OCI-LY1 (cell line): ENCODE results near the gene DUSP7.

Source experiments
- H2AFZ ChIP-seq: fragments of 200-600 bp; sonication (generic), shearing (Covaris generic); 2 replicates; pipeline ENCODE4 v1.6.0; 2014; ENCODE audit warnings: antibody characterized with exemption, mild to moderate bottlenecking, low read length
- H3F3A ChIP-seq: fragments of 200-600 bp; sonication (generic), shearing (Covaris generic); 2 replicates; pipeline ENCODE4 v1.6.0; 2014; ENCODE audit warnings: mild to moderate bottlenecking, antibody characterized with exemption, low read length, moderate library complexity; ENCODE audit not compliant: insufficient read depth
- H3K27ac ChIP-seq: fragments of 200-600 bp; sonication (generic); 2 replicates; pipeline ENCODE4 v1.5.1; 2014; ENCODE audit warnings: low read length, mixed run types, mild to moderate bottlenecking, low read depth; ENCODE audit not compliant: poor library complexity, severe bottlenecking
- H3K27me3 ChIP-seq: fragments of 200-600 bp; sonication (generic); 2 replicates; pipeline ENCODE4 v1.6.0; 2014; ENCODE audit warnings: antibody characterized with exemption, mild to moderate bottlenecking, low read length, moderate library complexity; ENCODE audit not compliant: insufficient read depth
- H3K36me3 ChIP-seq: fragments of 200-600 bp; sonication (generic); 2 replicates; pipeline ENCODE4 v1.6.1; 2014; ENCODE audit warnings: mild to moderate bottlenecking, antibody characterized with exemption, low read length, moderate library complexity, mixed read lengths; ENCODE audit not compliant: insufficient read depth
- H3K4me1 ChIP-seq: fragments of 200-600 bp; sonication (generic); 2 replicates; pipeline ENCODE4 v1.5.1; 2014; ENCODE audit warnings: mild to moderate bottlenecking, low read length, moderate library complexity; ENCODE audit not compliant: insufficient read depth, severe bottlenecking
- H3K4me2 ChIP-seq: fragments of 200-600 bp; sonication (generic), shearing (Covaris generic); 2 replicates; pipeline ENCODE4 v1.6.1; 2014; ENCODE audit warnings: low read length
- H3K4me3 ChIP-seq: fragments of 200-600 bp; sonication (generic); 2 replicates; pipeline ENCODE4 v1.5.1; 2014; ENCODE audit warnings: low read length, low read depth, mild to moderate bottlenecking, mixed read lengths; ENCODE audit not compliant: poor library complexity, severe bottlenecking
- H3K79me2 ChIP-seq: fragments of 200-600 bp; shearing (Covaris generic); 2 replicates; pipeline ENCODE4 v1.6.1; 2016; ENCODE audit warnings: mixed run types, low read length, mixed read lengths; ENCODE audit not compliant: insufficient read depth
- H3K9ac ChIP-seq: fragments of 200-600 bp; sonication (generic), shearing (Covaris generic); 2 replicates; pipeline ENCODE4 v1.6.1; 2014; ENCODE audit warnings: mild to moderate bottlenecking, low read length, mixed read lengths
- H3K9me2 ChIP-seq: fragments of 200-600 bp; sonication (generic), shearing (Covaris generic); 2 replicates; pipeline ENCODE4 v1.6.1; 2014; ENCODE audit warnings: low read depth, mild to moderate bottlenecking, low read length, mixed read lengths
- H3K9me3 ChIP-seq: fragments of 200-600 bp; shearing (Covaris generic); 2 replicates; pipeline ENCODE4 v1.6.1; 2014; ENCODE audit warnings: low read length, mixed read lengths
- H4K20me1 ChIP-seq: fragments of 200-600 bp; sonication (generic), shearing (Covaris generic); 2 replicates; pipeline ENCODE4 v1.6.0; 2016; ENCODE audit warnings: mild to moderate bottlenecking, low read length; ENCODE audit not compliant: insufficient read depth
- EZH2 ChIP-seq: fragments of 200-600 bp; sonication (generic), shearing (Covaris generic); IDR thresholded peaks from 2 replicates; pipeline ENCODE4 v1.8.0; 2017; ENCODE audit warnings: borderline replicate concordance, mixed run types, mild to moderate bottlenecking, antibody characterized with exemption, low read length, moderate library complexity, mixed read lengths
- TF ChIP-seq, protein P1 (sequence below): fragments of 200-600 bp; sonication (generic), shearing (Covaris generic); IDR thresholded peaks from 2 replicates; pipeline ENCODE4 v1.5.1; 2017; ENCODE audit warnings: mild to moderate bottlenecking, antibody characterized with exemption, low read length, moderate library complexity, mixed read lengths

DUSP7 gene

DNA sequence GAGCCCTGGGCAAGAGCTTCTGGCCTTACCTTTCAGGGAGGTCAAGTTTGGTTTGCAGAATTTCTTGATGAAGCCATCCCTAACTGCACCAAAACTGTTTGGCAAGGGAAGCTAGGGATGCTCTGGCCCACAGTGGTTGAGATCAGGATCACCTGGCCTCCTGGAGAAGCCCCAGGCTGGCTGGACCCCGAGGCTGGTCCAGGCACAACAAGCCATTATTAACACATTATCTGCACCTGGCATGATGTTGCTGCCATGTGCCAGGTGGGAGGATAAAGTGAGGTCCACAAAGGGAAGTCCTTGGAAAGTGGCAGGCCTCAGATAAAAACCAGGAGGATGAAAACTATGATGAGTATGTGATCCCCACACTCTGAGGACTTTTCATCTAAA lies 35.9 kb upstream of the DUSP7 start:
- Histone ChIP-seq H3K27ac (no peak overlapping the region), H3K9me3 (no peaks in the 10 kb centered on the region), H3K4me3 (no peak overlapping the region), H3K9ac (no peak overlapping the region), H3K9me2 (no peaks in the 10 kb centered on the region), H2AFZ (no peak overlapping the region), H3F3A (no peaks in the 10 kb centered on the region), H3K36me3 (peaks cover 7% of the 10 kb centered on the region; the same call in 1 of the 2 replicates), H3K27me3 (no peaks in the 10 kb centered on the region), H4K20me1 (no peaks in the 10 kb centered on the region), H3K79me2 (no peaks in the 10 kb centered on the region), H3K4me1 (no peaks in the 10 kb centered on the region), H3K4me2 (no peak overlapping the region)
- TF ChIP-seq, protein P1, sequence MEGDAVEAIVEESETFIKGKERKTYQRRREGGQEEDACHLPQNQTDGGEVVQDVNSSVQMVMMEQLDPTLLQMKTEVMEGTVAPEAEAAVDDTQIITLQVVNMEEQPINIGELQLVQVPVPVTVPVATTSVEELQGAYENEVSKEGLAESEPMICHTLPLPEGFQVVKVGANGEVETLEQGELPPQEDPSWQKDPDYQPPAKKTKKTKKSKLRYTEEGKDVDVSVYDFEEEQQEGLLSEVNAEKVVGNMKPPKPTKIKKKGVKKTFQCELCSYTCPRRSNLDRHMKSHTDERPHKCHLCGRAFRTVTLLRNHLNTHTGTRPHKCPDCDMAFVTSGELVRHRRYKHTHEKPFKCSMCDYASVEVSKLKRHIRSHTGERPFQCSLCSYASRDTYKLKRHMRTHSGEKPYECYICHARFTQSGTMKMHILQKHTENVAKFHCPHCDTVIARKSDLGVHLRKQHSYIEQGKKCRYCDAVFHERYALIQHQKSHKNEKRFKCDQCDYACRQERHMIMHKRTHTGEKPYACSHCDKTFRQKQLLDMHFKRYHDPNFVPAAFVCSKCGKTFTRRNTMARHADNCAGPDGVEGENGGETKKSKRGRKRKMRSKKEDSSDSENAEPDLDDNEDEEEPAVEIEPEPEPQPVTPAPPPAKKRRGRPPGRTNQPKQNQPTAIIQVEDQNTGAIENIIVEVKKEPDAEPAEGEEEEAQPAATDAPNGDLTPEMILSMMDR = no peak
- TF ChIP-seq EZH2 = no peak

DNA sequence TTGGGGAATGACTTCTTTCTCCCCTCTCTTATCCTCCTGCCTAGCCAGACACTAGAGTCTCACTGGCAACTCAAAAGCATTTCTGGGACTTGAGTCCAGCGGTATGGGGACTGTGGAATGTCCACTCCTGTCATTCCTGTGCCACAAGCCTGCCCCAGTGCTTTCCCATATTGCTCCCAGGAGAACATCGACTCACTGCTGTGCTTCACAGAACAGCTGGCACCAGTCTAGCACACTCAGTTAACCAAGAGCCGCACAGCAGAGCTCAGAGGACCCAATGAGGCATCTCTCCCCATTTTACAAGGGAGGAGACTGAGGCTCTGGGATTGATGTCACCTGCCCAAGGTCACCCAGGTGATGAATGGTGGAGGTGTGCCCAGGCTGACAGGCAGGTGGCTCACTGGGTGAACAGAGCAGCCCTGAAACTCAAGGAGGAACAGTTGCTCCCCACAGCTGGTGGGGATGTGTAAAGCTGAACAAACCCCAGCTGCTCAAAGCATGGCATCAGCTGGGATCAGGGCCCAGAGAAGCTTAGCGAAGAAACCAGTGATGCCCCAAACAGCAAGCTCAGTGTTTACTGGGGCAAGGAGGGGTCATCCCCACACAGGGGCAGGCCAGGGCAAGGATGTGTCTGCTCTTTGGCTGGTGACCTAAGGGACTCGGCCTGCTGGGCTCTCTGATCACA lies 35.4 kb upstream of the DUSP7 start:
- Histone ChIP-seq H3F3A (no peaks in the 10 kb centered on the region), H3K79me2 (no peaks in the 10 kb centered on the region), H3K4me3 (no peak overlapping the region), H3K4me1 (no peaks in the 10 kb centered on the region), H3K9me3 (no peaks in the 10 kb centered on the region), H4K20me1 (no peaks in the 10 kb centered on the region), H3K27ac (no peak overlapping the region), H3K4me2 (no peak overlapping the region), H3K9ac (no peak overlapping the region), H3K9me2 (no peaks in the 10 kb centered on the region), H3K27me3 (no peaks in the 10 kb centered on the region), H3K36me3 (peaks cover 4% of the 10 kb centered on the region; the same call in 1 of the 2 replicates), H2AFZ (no peak overlapping the region)
- TF ChIP-seq EZH2 = no peak
- TF ChIP-seq, protein P1 = no peak

DNA sequence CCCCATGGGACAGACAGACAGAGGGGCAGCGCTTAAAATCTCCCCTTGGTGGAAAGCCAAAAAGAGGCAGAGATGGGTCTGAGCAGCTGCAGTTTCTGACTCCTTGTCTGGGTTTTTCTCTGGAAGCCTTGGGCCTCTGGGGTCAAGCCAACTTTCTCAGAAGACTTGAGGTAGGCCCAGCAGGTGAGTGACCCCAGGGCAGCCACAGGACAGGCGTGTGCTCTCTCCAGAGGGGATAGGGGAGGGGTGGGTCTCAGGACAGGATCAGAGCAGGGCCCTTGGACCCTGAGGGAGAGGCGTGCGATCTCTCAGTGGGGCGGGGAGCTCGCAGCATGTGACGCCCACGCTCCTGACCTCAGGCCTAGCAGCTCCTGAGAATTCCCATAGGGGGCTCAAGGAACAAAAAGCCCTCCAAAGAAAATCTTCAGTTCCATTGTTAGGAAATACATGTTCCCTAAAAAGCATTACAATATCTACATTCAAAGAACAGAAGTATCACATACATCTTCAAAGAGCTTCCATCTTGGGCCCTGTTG lies 34.6 kb upstream of the DUSP7 start:
- TF ChIP-seq, protein P1 = no peak
- no peak for TF ChIP-seq EZH2
- Histone ChIP-seq H3K9ac (no peak overlapping the region), H3K4me3 (no peak overlapping the region), H4K20me1 (no peaks in the 10 kb centered on the region), H3K79me2 (no peaks in the 10 kb centered on the region), H3K27ac (no peak overlapping the region), H3K27me3 (no peaks in the 10 kb centered on the region), H3K4me2 (no peak overlapping the region), H3K4me1 (no peaks in the 10 kb centered on the region), H2AFZ (no peak overlapping the region), H3K36me3 (peaks cover 4% of the 10 kb centered on the region; the same call in 1 of the 2 replicates), H3F3A (no peaks in the 10 kb centered on the region), H3K9me2 (no peaks in the 10 kb centered on the region), H3K9me3 (no peaks in the 10 kb centered on the region)
